ENCODE results near the gene RREB1. TPM values are rescaled to one million over a fixed set of nuclear protein-coding genes. Genes with fewer than 3 reads are reported as not detected.

RREB1 gene
- polyA plus RNA-seq, 1 experiment = 1.2 TPM

GRCh38 chr6:7267071-7267465 lies 159.3 kb downstream of the RREB1 start:
- Histone ChIP-seq H3K36me3 (ENCODE audit: control insufficient read depth, insufficient read depth, low read length) (no peaks in the 10 kb centered on the region), H3K27me3 (ENCODE audit: control insufficient read depth, insufficient read depth, low read length) (no peaks in the 10 kb centered on the region), H3K4me3 (ENCODE audit: low read depth, low read length) (no peak overlapping the region)
- ChIA-PET POLR2A (interaction anchor here (0.6 kb wide), 2 partner anchors 352 to 587 kb away, joined by 3 to 13 read pairs; no protein-coding TSS in a partner anchor), CTCF (interaction anchor here (0.6 to 3.5 kb wide), 4 partner anchors 9 to 796 kb away, joined by 3 to 20 read pairs (median 5); no protein-coding TSS in a partner anchor)
- TF ChIP-seq, protein P1, sequence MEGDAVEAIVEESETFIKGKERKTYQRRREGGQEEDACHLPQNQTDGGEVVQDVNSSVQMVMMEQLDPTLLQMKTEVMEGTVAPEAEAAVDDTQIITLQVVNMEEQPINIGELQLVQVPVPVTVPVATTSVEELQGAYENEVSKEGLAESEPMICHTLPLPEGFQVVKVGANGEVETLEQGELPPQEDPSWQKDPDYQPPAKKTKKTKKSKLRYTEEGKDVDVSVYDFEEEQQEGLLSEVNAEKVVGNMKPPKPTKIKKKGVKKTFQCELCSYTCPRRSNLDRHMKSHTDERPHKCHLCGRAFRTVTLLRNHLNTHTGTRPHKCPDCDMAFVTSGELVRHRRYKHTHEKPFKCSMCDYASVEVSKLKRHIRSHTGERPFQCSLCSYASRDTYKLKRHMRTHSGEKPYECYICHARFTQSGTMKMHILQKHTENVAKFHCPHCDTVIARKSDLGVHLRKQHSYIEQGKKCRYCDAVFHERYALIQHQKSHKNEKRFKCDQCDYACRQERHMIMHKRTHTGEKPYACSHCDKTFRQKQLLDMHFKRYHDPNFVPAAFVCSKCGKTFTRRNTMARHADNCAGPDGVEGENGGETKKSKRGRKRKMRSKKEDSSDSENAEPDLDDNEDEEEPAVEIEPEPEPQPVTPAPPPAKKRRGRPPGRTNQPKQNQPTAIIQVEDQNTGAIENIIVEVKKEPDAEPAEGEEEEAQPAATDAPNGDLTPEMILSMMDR (IDR thresholded peaks at IDR 0.05; ENCODE audit: insufficient read depth, low read depth, low read length) = no peak
- no peak for DNase-seq (ENCODE audit: low read depth)

GRCh38 chr6:7267466-7268091 lies 159.8 kb downstream of the RREB1 start:
- TF ChIP-seq, protein P1 (IDR thresholded peaks at IDR 0.05; ENCODE audit: insufficient read depth, low read depth, low read length) = no peak
- DNase-seq (ENCODE audit: low read depth) = peak; percentile 76
- Histone ChIP-seq H3K27me3 (ENCODE audit: control insufficient read depth, insufficient read depth, low read length) (no peaks in the 10 kb centered on the region), H3K4me3 (ENCODE audit: low read depth, low read length) (no peak overlapping the region), H3K36me3 (ENCODE audit: control insufficient read depth, insufficient read depth, low read length) (no peaks in the 10 kb centered on the region)
- ChIA-PET CTCF (interaction anchor here (0.8 to 1.0 kb wide), 2 partner anchors 28 to 348 kb away, joined by 3 to 7 read pairs; no protein-coding TSS in a partner anchor), POLR2A (no interaction called here)

GRCh38 chr6:7268362-7268761 lies 160.6 kb downstream of the RREB1 start:
- no peaks in the 10 kb centered on the region for H3K36me3 ChIP-seq (ENCODE audit: control insufficient read depth, insufficient read depth, low read length)
- no peak for DNase-seq (ENCODE audit: low read depth)
- TF ChIP-seq, protein P1 (IDR thresholded peaks at IDR 0.05; ENCODE audit: insufficient read depth, low read depth, low read length) = no peak
- CTCF ChIA-PET = no interaction called here
- H3K27me3 ChIP-seq (ENCODE audit: control insufficient read depth, insufficient read depth, low read length) = no peaks in the 10 kb centered on the region
- H3K4me3 ChIP-seq (ENCODE audit: low read depth, low read length) = no peak overlapping the region
- POLR2A ChIA-PET = no interaction called here

DNA sequence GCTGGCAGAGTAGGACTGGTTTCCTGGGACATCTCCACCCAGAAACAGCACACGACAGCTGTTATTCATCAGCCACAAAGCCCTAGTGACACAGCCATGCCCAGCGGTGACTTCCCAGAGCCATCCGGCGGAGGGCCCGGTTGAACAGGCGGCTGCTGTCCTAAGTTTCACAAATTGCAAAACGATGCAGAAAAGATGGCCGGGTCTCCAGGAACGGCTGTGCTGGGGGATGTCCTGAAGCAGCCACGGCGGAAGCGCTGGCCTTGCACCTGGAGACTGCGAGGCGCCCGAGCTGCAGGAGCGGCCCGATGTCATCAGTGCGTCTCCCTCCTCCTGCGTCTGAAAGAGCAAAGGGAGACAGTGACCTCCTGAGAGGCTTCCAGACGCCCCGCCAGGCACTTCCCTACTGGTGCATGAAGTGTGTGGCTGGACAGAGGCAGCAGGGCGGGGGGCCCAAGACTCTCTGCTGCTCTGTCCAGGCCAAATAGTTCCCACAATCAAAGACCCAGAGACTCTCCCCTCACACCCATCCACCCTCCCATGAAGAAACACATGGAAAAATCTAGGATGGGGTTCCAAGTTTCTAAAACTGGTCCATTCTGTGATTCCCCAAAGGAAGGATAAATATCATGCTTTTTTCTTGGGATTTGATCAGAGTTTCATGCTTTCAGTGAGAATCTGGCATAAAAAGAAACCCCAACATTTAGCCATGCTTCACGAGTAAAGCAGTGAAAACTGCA lies 161.2 kb downstream of the RREB1 start:
- Histone ChIP-seq H3K4me3 (ENCODE audit: low read depth, low read length) (no peak overlapping the region), H3K36me3 (ENCODE audit: control insufficient read depth, insufficient read depth, low read length) (no peaks in the 10 kb centered on the region), H3K27me3 (ENCODE audit: control insufficient read depth, insufficient read depth, low read length) (no peaks in the 10 kb centered on the region)
- POLR2A ChIA-PET = no interaction called here
- TF ChIP-seq, protein P1 (IDR thresholded peaks at IDR 0.05; ENCODE audit: insufficient read depth, low read depth, low read length) = no peak
- no peak for DNase-seq (ENCODE audit: low read depth)
- CTCF ChIA-PET = no interaction called here

DNA sequence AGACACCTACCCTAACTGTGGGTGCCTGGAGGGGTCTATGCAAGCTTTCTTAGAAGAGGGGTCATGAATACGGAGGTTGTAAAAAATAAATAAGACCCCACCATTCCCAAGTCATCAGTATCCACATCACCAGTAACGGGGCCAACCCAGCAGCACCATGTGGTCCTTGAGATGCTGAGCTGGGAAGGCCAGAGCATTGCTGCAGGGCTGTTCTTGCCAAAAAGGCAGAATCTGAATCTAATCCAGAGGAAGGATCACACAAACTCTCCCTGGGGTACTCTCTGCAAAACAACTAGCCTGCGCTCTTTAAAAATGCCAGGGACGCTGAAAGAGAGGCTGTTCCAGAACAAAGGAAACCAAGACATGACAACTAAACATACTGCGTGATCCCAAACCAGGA lies 162.1 kb downstream of the RREB1 start:
- no peak for DNase-seq (ENCODE audit: low read depth)
- TF ChIP-seq, protein P1 (IDR thresholded peaks at IDR 0.05; ENCODE audit: insufficient read depth, low read depth, low read length) = no peak
- ChIA-PET CTCF (no interaction called here), POLR2A (no interaction called here)
- no peaks in the 10 kb centered on the region for H3K27me3 ChIP-seq (ENCODE audit: control insufficient read depth, insufficient read depth, low read length)
- no peaks in the 10 kb centered on the region for H3K36me3 ChIP-seq (ENCODE audit: control insufficient read depth, insufficient read depth, low read length)
- H3K4me3 ChIP-seq (ENCODE audit: low read depth, low read length) = no peak overlapping the region
